Nucleus accumbens (tissue), 56 donors: ENCODE results near the gene HIVEP2.

Experiments used
- DNase-seq, 56 donors: peaks; one replicate each; lab custom pipeline; 2025; lab: John Stamatoyannopoulos, UW

Gene HIVEP2

GRCh38 chr6:142896732-142897131, 48.2 kb downstream of the HIVEP2 start:
- DNase-seq: no peak

- DNase-seq: no peak
Observed at GRCh38 chr6:142893088-142893487, 51.9 kb downstream of the HIVEP2 start.

GRCh38 chr6:142892254-142893021, 52.5 kb downstream of the HIVEP2 start:
- DNase-seq: no peak

GRCh38 chr6:142891454-142891853, 53.5 kb downstream of the HIVEP2 start:
- DNase-seq: no peak

GRCh38 chr6:142888456-142888855, 56.5 kb downstream of the HIVEP2 start:
- DNase-seq: no peak

GRCh38 chr6:142887517-142887916, 57.5 kb downstream of the HIVEP2 start:
- no peak for DNase-seq

GRCh38 chr6:142886431-142887170, 58.4 kb downstream of the HIVEP2 start:
- no peak for DNase-seq

GRCh38 chr6:142885182-142885867, 59.7 kb downstream of the HIVEP2 start:
- DNase-seq: peak in 13 of 56 donors; percentile 17 to 69 (median 37)

- no peak for DNase-seq
Observed at GRCh38 chr6:142884214-142885035, 60.6 kb downstream of the HIVEP2 start.

GRCh38 chr6:142883011-142883410, 62.0 kb downstream of the HIVEP2 start:
- DNase-seq: no peak

- peak in 1 of 56 donors; percentile 15 for DNase-seq
Observed at GRCh38 chr6:142881761-142882160, 63.2 kb downstream of the HIVEP2 start.

GRCh38 chr6:142881290-142881689, 63.7 kb downstream of the HIVEP2 start:
- DNase-seq: no peak

- DNase-seq: no peak
Observed at GRCh38 chr6:142880201-142880600, 64.8 kb downstream of the HIVEP2 start.

GRCh38 chr6:142879527-142879926, 65.4 kb downstream of the HIVEP2 start:
- DNase-seq: no peak

- DNase-seq: no peak
Observed at GRCh38 chr6:142879076-142879475, 65.9 kb downstream of the HIVEP2 start.

GRCh38 chr6:142878407-142878806, 66.6 kb downstream of the HIVEP2 start:
- DNase-seq: peak in 34 of 56 donors; percentile 4 to 69 (median 42)

- DNase-seq: no peak
Observed at GRCh38 chr6:142874676-142875075, 70.3 kb downstream of the HIVEP2 start.

- DNase-seq: no peak
Observed at GRCh38 chr6:142872376-142872775, 72.6 kb downstream of the HIVEP2 start.

GRCh38 chr6:142871910-142872331, 73.1 kb downstream of the HIVEP2 start:
- DNase-seq: peak in 8 of 56 donors; percentile 7 to 33 (median 19)

- no peak for DNase-seq
Observed at GRCh38 chr6:142870787-142871415, 74.1 kb downstream of the HIVEP2 start.
